B cell (primary cell): ENCODE measurements around the gene MTERF1. TPM values are rescaled to one million over a fixed set of nuclear protein-coding genes. Genes with fewer than 3 reads are reported as not detected.

Experiments
- ATAC-seq: fragments of 200-7000 bp; cut with Tn5 transposase; one replicate; pipeline ENCODE4 v1.10.0; 2021; ENCODE audit warnings: low read depth, mild to moderate bottlenecking, moderate number of reproducible peaks, moderate library complexity
- CTCF ChIA-PET: fragments of 350-600 bp; sonication (Branson Sonifier 250); formaldehyde crosslinking; loops from one replicate; lab custom pipeline; 2021; ENCODE audit warnings: antibody characterized with exemption, inconsistent platforms; lab: Charles Lee
- POLR2A ChIA-PET: fragments of 350-600 bp; sonication (Branson Sonifier 250); formaldehyde crosslinking; loops from one replicate; lab custom pipeline; 2021; ENCODE audit warnings: antibody characterized with exemption; lab: Charles Lee
- DNase-seq: peaks from one replicate; pipeline ENCODE4 v3.0.0; 2013
- H2AFZ ChIP-seq: 2 replicates; pipeline ENCODE4 v1.6.1; 2012; ENCODE audit warnings: mild to moderate bottlenecking, low read depth, low read length; ENCODE audit not compliant: insufficient read depth, poor library complexity, severe bottlenecking
- H3K27ac ChIP-seq, 2 donors: 1 replicate in 1 of 2; 2 replicates in 1 of 2; pipeline ENCODE4 v1.5.1; 2012 to 2013; ENCODE audit warnings: low read length in 2 of 2, mild to moderate bottlenecking in 2 of 2, moderate library complexity in 1 of 2
- H3K27me3 ChIP-seq, 4 experiments: fragments of 200-600 bp in 1 of 4; sonication (generic) in 1 of 4; replicated peaks in 1 of 4; 1 replicate in 2 of 4; 2 replicates in 2 of 4; pipeline versions ENCODE4 v1.6.1 to v1.7.0; 2013 to 2016; ENCODE audit warnings: low read length in 3 of 4, mild to moderate bottlenecking in 2 of 4, mixed read lengths in 1 of 4, moderate library complexity in 1 of 4; ENCODE audit not compliant: insufficient read depth in 4 of 4, control insufficient read depth in 3 of 4; ENCODE audit errors: control extremely low read depth in 1 of 4
- H3K36me3 ChIP-seq, 2 experiments: replicated peaks in 1 of 2; 1 replicate in 1 of 2; 2 replicates in 1 of 2; pipeline versions ENCODE4 v1.6.1 to v1.7.1; 2013; ENCODE audit warnings: low read length in 1 of 2; ENCODE audit not compliant: insufficient read depth in 2 of 2, control insufficient read depth in 1 of 2; ENCODE audit errors: control extremely low read depth in 1 of 2, extremely low read depth in 1 of 2
- H3K4me1 ChIP-seq, 2 donors: fragments of 200-600 bp in 1 of 2; sonication (generic) in 1 of 2; 1 replicate in 1 of 2; 2 replicates in 1 of 2; pipeline versions ENCODE4 v1.5.1 to v1.6.1; 2013 to 2017; ENCODE audit warnings: low read length in 2 of 2; ENCODE audit not compliant: control insufficient read depth in 2 of 2, insufficient read depth in 2 of 2
- H3K4me2 ChIP-seq: replicated peaks from 2 replicates; pipeline ENCODE3; 2012; ENCODE audit warnings: mild to moderate bottlenecking, low read depth, low read length; ENCODE audit not compliant: poor library complexity, severe bottlenecking
- H3K4me3 ChIP-seq, 5 experiments: fragments of 200-600 bp in 1 of 5; sonication (generic) in 1 of 5; 1 replicate in 3 of 5; 2 replicates in 2 of 5; pipeline versions ENCODE4 v1.5.1 to v1.7.0; 2011 to 2016; ENCODE audit warnings: low read length in 4 of 5, mild to moderate bottlenecking in 4 of 5, low read depth in 2 of 5, control low read depth in 1 of 5, moderate library complexity in 1 of 5; ENCODE audit not compliant: insufficient read depth in 1 of 5; ENCODE audit errors: control extremely low read depth in 1 of 5, extremely low read depth in 1 of 5
- H3K79me2 ChIP-seq: fragments of 200-600 bp; sonication (generic); one replicate; pipeline ENCODE4 v1.6.0; 2016; ENCODE audit warnings: low read length; ENCODE audit not compliant: control insufficient read depth, insufficient read depth
- H3K9ac ChIP-seq: fragments of 200-600 bp; sonication (generic); 2 replicates; pipeline ENCODE4 v1.6.1; 2017; ENCODE audit warnings: mild to moderate bottlenecking, low read length, moderate library complexity
- H3K9me3 ChIP-seq, 3 donors: one replicate each; pipeline versions ENCODE4 v1.6.1 to v1.7.1; 2013; ENCODE audit warnings: low read length in 2 of 3; ENCODE audit not compliant: control insufficient read depth in 2 of 3, insufficient read depth in 1 of 3; ENCODE audit errors: control extremely low read depth in 1 of 3
- H4K20me1 ChIP-seq: 2 replicates; pipeline ENCODE4 v1.6.0; 2012; ENCODE audit warnings: mild to moderate bottlenecking, low read length; ENCODE audit not compliant: insufficient read depth, control insufficient read depth, poor library complexity, severe bottlenecking
- H3K27ac Mint-ChIP-seq: one replicate; pipeline ENCODE4 v1.8.0; 2021; ENCODE audit warnings: mixed read lengths
- H3K27me3 Mint-ChIP-seq: one replicate; pipeline ENCODE4 v1.8.0; 2021; ENCODE audit warnings: mixed read lengths
- H3K4me1 Mint-ChIP-seq: one replicate; pipeline ENCODE4 v1.8.0; 2021; ENCODE audit warnings: mixed read lengths
- H3K4me3 Mint-ChIP-seq: one replicate; pipeline ENCODE4 v1.8.0; 2021; ENCODE audit warnings: mixed read lengths
- H3K9me3 Mint-ChIP-seq: one replicate; pipeline ENCODE4 v1.8.0; 2022; ENCODE audit warnings: mixed read lengths; ENCODE audit not compliant: insufficient read depth
- EZH2 ChIP-seq: IDR thresholded peaks from 2 replicates; pipeline ENCODE4 v1.6.1; 2012; ENCODE audit warnings: borderline replicate concordance, low read depth, mild to moderate bottlenecking, moderate library complexity, low read length; ENCODE audit not compliant: insufficient read depth, poor library complexity, severe bottlenecking
- whole genome bisulfite sequencing: methylation state at CpG from one replicate; pipeline ENCODE4 v1.1.5; 2013; ENCODE audit warnings: missing lambda C conversion rate; ENCODE audit not compliant: insufficient coverage; 5-methylcytosine and 5-hydroxymethylcytosine counted together
- intact Hi-C: fragments of 100-400 bp; cut with micrococcal nuclease; formaldehyde crosslinking; loops from one replicate; pipeline ENCODE4 v1.10.0; 2022
- polyA plus RNA-seq: library from polyadenylated mRNA; depleted of rRNA; stranded (reverse); fragments of >200 nt; gene quantifications from 2 replicates; pipeline ENCODE4 v1.2.3, GENCODE V29; 2012
- total RNA-seq, 2 donors: library from RNA; stranded (reverse); fragments of 120-200 nt in 1 of 2; gene quantifications; 1 replicate in 1 of 2; 2 replicates in 1 of 2; pipeline versions ENCODE4 v1.2.3 to v1.2.4, GENCODE V29; 2013 to 2022
- TF ChIP-seq, protein P1 (sequence below): fragments of 200-600 bp; IDR thresholded peaks from one replicate; pipeline ENCODE4 v1.8.0; 2022; ENCODE audit warnings: antibody characterized with exemption, mild to moderate bottlenecking

Gene MTERF1
- total and polyA plus RNA-seq, 2 donors (not counting 1 experiment from before 2014, with no cell fraction given), result 5.4 to 34.4 TPM

DNA sequence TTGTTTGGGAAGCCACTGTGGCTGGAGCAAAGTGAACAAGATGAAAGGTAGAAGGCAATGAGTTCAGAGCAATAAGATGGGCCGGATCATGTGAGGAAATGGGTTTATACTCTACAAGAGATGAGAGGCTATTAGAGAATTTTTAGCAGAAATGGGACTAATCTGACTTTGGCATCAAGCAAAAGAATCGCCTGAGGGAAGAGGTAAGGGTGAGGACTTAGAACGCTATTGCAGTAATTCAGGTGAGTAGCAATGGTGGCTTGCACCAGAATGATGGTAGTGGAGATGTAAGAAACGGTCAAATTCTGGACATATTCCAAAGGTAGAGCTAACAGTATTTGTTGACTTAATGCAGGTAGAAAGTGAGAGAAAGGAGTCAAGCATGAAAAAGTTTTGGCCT is 30.6 kb upstream of the MTERF1 start:
- Histone ChIP-seq H3K9ac (no peak overlapping the region), H3K9me3 (peaks cover 0 to 2% (median 0%) of the 10 kb centered on the region in 3 donors), H3K4me3 (no peak overlapping the region), H3K79me2 (no peaks in the 10 kb centered on the region), H2AFZ (no peak overlapping the region), H3K27me3 (no peaks in the 10 kb centered on the region), H4K20me1 (no peaks in the 10 kb centered on the region), H3K4me1 (no peaks in the 10 kb centered on the region), H3K36me3 (no peaks in the 10 kb centered on the region), H3K27ac (no peak overlapping the region), H3K4me2 (no peak overlapping the region)
- H3K9me3 Mint-ChIP-seq, result no peaks in the 10 kb centered on the region
- ATAC-seq (no peak), DNase-seq (no peak)
- H3K4me1 Mint-ChIP-seq, result no peaks in the 10 kb centered on the region
- ChIA-PET CTCF (no interaction called here), POLR2A (no interaction called here)
- H3K4me3 Mint-ChIP-seq, result no peak overlapping the region
- no peak overlapping the region for H3K27ac Mint-ChIP-seq
- H3K27me3 Mint-ChIP-seq, result peaks cover 11% of the 10 kb centered on the region
- no peak for TF ChIP-seq EZH2
- TF ChIP-seq, protein P1, sequence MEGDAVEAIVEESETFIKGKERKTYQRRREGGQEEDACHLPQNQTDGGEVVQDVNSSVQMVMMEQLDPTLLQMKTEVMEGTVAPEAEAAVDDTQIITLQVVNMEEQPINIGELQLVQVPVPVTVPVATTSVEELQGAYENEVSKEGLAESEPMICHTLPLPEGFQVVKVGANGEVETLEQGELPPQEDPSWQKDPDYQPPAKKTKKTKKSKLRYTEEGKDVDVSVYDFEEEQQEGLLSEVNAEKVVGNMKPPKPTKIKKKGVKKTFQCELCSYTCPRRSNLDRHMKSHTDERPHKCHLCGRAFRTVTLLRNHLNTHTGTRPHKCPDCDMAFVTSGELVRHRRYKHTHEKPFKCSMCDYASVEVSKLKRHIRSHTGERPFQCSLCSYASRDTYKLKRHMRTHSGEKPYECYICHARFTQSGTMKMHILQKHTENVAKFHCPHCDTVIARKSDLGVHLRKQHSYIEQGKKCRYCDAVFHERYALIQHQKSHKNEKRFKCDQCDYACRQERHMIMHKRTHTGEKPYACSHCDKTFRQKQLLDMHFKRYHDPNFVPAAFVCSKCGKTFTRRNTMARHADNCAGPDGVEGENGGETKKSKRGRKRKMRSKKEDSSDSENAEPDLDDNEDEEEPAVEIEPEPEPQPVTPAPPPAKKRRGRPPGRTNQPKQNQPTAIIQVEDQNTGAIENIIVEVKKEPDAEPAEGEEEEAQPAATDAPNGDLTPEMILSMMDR, result no peak
- WGBS, result 97% methylated on average over 4 of the region's 4 CpGs
- intact Hi-C loops, result no loop called here

DNA sequence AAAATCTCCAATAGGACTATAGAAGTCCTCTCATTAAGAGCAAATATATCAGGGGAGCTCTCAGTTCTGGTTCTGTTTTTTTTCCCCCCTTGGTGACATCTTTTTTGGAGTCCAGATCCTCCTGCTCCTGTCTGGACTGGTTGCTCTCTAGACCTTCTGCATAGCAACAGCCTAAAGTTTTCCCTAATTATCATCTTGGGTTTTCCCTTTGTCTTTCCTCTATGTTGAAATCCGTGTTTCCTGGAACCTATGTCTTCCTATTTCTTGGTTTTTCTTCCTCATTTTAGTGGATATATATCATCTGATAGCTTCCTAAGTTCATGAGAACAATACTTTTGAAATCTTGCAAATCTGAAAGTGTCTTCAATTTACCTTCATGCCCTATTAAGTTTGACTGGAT is 29.7 kb upstream of the MTERF1 start:
- ATAC-seq (no peak), DNase-seq (no peak)
- WGBS, result no CpG with 5 or more reads among the region's 1 CpG
- Histone ChIP-seq H3K36me3 (no peaks in the 10 kb centered on the region), H3K27ac (no peak overlapping the region), H2AFZ (no peak overlapping the region), H3K4me2 (no peak overlapping the region), H3K79me2 (no peaks in the 10 kb centered on the region), H3K27me3 (no peaks in the 10 kb centered on the region), H3K4me1 (no peaks in the 10 kb centered on the region), H3K4me3 (no peak overlapping the region), H3K9ac (no peak overlapping the region), H3K9me3 (peaks cover 0 to 2% (median 0%) of the 10 kb centered on the region in 3 donors), H4K20me1 (no peaks in the 10 kb centered on the region)
- no peaks in the 10 kb centered on the region for H3K9me3 Mint-ChIP-seq
- TF ChIP-seq, protein P1, result no peak
- TF ChIP-seq EZH2, result no peak
- peaks cover 11% of the 10 kb centered on the region for H3K27me3 Mint-ChIP-seq
- H3K27ac Mint-ChIP-seq, result no peak overlapping the region
- no peak overlapping the region for H3K4me3 Mint-ChIP-seq
- POLR2A ChIA-PET, result no interaction called here
- no peaks in the 10 kb centered on the region for H3K4me1 Mint-ChIP-seq
- CTCF ChIA-PET, result no interaction called here
- intact Hi-C loops, result no loop called here
